Femur (tissue), 1 donor: ENCODE data around the gene HSD17B2.
A peak's percentile ranks its signal among the peaks of the same experiment; 100 is the strongest.
"Not testable (repeated sequence)": the region's sequence is repeated elsewhere in the genome, so short reads cannot be mapped to it uniquely, and the experiment has no call there.

Experiments used
- DNase-seq: peaks from one replicate; pipeline ENCODE4 v3.0.0-alpha.2; 2017

The HSD17B2 gene

GRCh38 chr16:82083710-82084353, 48.8 kb downstream of the HSD17B2 start:
- DNase-seq: no peak

GRCh38 chr16:82085011-82085779, 50.1 kb downstream of the HSD17B2 start:
- no peak for DNase-seq

- no peak for DNase-seq
These were observed 53.4 kb downstream of the HSD17B2 start for GRCh38 chr16:82088483-82088882.

GRCh38 chr16:82091241-82091640, 56.2 kb downstream of the HSD17B2 start:
- DNase-seq: peak; percentile 24

- no peak for DNase-seq
These were observed 57.7 kb downstream of the HSD17B2 start for GRCh38 chr16:82092711-82093110.

GRCh38 chr16:82093666-82094300, 58.7 kb downstream of the HSD17B2 start:
- no peak for DNase-seq

GRCh38 chr16:82094942-82095540, 60.0 kb downstream of the HSD17B2 start:
- no peak for DNase-seq

- no peak for DNase-seq
These were observed 61.6 kb downstream of the HSD17B2 start for GRCh38 chr16:82096641-82097040.

- no peak for DNase-seq
These were observed 70.1 kb downstream of the HSD17B2 start for GRCh38 chr16:82105107-82105506.

- no peak for DNase-seq
These were observed 73.0 kb downstream of the HSD17B2 start for GRCh38 chr16:82108100-82108499.

- no peak for DNase-seq
These were observed 73.7 kb downstream of the HSD17B2 start for GRCh38 chr16:82108774-82109173.

- DNase-seq: not testable (repeated sequence)
These were observed 74.2 kb downstream of the HSD17B2 start for GRCh38 chr16:82109266-82109665.

GRCh38 chr16:82111944-82112343, 76.9 kb downstream of the HSD17B2 start:
- no peak for DNase-seq

GRCh38 chr16:82113741-82114140, 78.7 kb downstream of the HSD17B2 start:
- no peak for DNase-seq

GRCh38 chr16:82116535-82116934, 81.5 kb downstream of the HSD17B2 start:
- DNase-seq: no peak

- DNase-seq: no peak
These were observed 83.7 kb downstream of the HSD17B2 start for GRCh38 chr16:82118749-82119148.

GRCh38 chr16:82119405-82119804, 84.4 kb downstream of the HSD17B2 start:
- no peak for DNase-seq

- no peak for DNase-seq
These were observed 89.6 kb downstream of the HSD17B2 start for GRCh38 chr16:82124651-82125050.

- DNase-seq: no peak
These were observed 94.8 kb downstream of the HSD17B2 start for GRCh38 chr16:82129881-82130280.

GRCh38 chr16:82133798-82134197, 98.7 kb downstream of the HSD17B2 start:
- no peak for DNase-seq

GRCh38 chr16:82134846-82135245, 99.8 kb downstream of the HSD17B2 start:
- DNase-seq: no peak

- DNase-seq: no peak
These were observed 100.8 kb downstream of the HSD17B2 start for GRCh38 chr16:82135844-82136243.

GRCh38 chr16:82136956-82137821, 102.1 kb downstream of the HSD17B2 start:
- DNase-seq: no peak
